HG03139 (cell line): ENCODE measurements around the gene TPCN1.

Experiments used
- ATAC-seq: cut with Tn5 transposase; IDR thresholded peaks from one replicate; pipeline ENCODE4 v1.9.1; 2021; ENCODE audit not compliant: unreplicated experiment

TPCN1 gene

DNA sequence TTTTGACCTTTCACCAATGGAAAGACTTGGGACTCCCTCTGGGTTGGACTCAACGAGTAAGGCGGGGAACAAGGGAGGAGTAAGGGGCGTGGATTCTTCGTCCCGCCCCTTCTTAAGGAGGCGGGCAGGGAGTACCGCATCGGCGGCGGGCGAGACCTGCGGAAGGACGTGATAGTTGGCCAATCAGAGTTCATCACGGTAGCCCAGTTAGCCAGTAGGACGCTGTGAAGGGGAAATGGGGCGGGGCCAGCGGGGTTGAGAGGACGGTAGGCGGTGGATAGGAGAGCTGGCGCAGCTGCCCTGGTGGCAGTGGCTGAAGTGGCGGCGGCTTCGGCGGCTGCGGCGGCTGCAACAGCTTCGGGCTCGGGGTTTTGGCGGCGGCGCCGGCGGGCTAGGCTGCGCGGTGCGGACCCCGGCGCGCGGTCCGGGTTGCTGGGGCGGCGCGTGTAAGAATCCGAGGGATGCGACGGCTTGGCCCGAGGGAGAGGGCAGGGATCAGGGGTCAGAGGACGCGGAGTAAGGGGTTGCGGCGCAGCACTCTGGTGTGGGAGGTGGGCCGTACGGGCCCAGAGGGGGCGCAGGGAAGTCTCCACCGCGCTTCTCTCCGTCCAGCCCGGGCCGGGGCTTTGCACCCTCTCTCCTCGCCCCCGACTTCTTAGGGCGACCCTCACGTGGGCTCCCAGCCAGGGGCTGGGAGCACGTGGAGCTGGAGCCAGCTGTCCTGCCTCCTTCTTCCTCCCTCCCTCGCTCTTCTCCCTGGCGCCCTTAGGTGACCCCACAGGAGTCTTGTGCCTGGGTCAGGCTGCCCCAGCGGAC, at the start of gene TPCN1:
Gene TPCN1 (plus strand): TSS at position 284 of the 816 bp plus-strand sequence. CDS start 5,389 bp downstream, outside the sequence.
- ATAC-seq, result peak; percentile 93

DNA sequence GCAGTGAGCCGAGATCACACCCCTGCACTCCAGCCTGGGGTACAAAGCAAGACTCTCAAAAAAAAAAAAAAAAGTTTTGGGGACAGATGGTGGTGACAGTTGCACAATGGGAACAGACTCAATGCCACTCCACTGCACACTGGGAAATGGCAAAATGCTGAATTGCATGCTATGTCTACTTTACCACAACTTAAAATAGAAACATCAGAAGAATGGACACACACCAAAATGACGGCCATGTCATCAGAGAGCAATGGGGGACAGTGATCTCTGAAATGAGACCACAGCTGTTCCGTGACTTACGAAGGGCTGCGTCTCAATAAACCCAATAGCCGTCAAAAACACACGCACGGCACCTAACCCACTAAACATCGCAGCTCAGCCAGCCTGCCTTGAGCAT, 49.7 kb upstream of the TPCN1 start:
- no peak for ATAC-seq

DNA sequence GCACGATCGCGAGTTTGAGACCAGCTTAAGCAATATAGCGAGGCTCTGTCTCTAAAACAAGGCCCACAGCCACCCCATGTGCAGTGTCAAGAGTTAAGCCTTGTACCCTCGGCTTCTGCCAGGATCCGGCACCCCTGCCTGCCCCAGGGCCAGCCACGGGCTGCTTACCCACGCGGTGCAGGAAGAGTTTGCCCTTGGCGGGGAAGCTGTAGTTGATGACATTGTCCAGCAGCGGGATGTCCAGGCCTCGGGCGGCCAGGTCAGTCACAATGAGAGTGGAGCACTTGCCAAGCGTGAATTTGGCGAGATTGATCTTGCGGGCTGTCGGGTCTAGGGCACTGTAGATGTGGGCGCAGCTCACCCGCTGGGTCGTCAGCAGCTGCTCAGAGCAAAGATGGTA, 49.1 kb upstream of the TPCN1 start:
- ATAC-seq, result no peak

DNA sequence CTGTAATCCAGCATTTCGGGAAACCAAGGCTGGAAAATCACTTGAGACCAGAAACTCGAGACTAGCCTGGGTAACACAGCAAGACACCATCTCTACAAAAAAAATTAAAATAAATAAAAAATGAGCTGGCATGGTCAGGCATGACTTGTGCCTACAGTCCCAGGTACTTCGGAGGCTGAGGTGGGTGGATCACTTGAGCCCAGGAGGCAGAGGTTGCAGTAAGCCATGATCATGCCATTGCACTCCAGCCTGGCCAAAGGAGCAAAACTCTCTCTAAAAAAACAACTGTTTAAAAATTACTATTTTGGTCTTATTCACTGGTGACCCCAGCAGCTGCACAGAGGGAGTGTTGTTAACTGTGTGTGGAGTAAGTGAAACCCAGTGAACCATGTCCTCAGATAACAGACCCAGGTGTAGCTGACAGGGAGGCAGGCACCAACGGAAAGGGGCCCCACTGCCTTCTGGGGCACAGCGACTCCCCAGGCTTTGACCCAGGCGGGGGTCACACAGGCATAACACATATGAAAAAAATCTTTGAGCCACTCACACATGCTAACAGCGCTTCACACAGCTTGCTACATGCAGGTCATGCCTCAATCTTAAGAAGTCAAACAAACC, 48.1 kb upstream of the TPCN1 start:
- ATAC-seq, result no peak

DNA sequence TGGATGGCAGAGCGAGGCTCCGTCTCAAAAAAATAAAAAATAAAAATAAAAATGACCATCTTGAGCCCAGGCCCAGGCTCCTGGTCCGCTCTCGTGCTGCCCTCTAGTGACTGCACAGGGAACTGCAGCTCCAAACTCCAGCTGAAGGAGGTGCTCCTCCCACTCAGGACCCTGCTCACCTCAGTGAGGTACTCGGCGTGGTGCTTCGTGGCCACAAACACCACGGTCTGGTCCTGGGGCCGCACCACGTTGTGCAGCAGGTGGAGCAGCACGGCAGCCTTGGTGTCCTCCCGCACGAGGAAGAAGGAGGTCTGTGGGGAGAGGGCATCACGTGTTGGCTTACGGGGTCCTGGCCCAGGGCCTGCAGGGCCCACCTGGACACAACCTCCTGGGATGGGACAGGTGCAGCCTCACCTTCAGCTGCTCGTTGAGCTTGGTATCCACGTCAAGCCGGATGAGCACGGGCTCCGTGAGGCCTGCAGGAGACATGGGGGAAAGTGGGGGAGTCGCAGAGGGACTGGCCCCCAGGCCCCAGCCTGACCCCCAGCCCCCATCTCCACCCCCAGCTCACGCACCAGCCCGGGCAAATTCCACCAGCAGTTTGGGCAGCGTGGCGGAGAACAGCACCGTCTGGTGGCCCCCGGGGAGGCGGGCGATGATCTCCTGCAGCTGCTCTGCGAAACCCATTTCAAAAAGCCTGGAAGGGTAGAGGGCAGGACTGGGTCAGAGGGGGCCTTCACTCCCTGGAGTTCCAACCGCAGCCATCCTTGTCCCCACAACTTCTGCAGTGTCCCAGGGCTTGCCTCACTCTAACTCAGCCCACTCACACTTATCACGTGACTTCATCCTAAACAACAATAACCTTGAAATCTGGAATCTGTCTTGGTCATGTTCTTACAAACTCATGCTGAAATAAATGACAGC, 46.5 kb upstream of the TPCN1 start:
- ATAC-seq, result no peak

DNA sequence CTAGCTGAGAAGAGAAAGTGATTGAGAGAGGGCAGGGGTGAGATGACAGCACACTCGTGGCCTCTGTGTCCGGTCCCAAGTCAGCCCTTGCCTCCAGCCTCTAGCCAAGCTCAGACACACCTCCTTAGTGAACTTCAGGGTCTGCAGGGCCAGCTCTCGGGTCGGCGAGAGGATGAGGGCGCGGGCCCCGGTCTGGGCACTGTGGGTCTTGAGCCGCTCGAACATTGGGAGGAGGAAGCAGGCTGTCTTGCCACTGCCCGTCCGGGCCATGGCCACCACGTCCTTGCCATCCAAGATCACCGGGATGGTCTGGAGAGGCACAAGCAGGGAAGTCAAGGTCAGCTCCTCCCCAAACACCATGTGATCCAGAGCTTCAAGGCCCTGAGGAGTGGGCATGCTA, 42.2 kb upstream of the TPCN1 start:
- no peak for ATAC-seq

DNA sequence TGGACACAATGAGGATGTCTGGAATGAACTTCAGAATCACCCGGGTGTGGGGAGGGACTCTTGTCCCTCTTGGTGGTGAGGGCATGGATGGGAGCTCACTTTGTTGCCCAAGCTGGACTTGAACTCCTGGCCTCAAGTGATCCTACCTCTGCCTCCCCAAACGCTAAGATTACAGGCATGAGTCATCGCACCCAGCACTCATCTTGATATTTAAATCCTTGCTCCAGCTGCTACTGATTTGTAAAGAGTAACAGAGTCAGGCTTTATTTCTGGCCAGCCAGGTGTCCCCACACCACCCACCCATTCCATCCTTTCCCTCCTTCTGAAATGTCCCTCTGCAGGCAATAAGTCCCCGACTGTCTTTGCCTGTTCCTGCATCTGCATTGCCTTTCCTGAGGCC, 40.9 kb upstream of the TPCN1 start:
- ATAC-seq, result no peak

DNA sequence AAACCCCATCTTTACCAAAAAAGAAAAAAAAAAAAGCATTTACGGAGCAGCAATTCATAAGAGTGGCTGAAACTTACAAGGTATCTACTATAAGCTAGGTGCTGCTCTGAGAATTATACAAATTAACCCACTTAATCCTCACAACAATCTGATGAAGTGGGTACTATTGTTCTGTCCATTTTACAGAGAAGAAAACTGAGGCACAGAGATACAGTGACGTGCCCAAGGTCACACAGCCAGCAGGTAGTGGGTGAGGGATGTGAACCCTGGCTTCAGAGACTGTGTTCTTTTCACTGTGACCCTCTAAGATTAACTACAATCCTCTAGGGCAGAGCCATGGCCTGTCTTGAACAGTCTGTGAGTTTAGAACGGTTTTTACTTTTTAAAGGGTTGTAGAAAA, 39.3 kb upstream of the TPCN1 start:
- no peak for ATAC-seq

DNA sequence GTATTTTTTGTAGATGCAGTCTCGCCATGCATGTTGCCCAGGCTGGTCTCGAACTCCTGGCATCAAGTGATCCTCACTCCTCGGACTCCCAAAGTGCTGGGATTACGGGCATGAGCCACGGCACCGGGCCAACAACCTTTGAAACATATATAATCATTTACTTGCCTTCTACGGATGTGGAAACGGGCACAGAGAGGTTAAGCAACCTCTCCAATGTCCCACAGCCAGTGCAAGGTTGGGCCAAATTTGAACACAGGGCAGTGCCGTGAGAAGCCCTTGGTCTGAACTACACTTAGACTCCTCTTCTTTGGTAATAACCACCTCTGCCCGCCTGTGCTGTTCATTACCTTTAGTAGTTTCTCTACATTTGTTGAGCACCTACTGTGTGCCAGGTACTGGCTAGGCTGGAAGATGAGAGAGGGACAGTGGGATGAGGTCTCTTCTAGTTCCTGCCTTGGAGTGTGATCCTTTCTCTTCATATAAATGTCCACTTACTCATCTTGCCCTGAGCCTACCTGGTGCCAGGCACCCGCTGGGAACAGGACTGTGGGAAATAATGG, 38.2 kb upstream of the TPCN1 start:
- ATAC-seq, result no peak

DNA sequence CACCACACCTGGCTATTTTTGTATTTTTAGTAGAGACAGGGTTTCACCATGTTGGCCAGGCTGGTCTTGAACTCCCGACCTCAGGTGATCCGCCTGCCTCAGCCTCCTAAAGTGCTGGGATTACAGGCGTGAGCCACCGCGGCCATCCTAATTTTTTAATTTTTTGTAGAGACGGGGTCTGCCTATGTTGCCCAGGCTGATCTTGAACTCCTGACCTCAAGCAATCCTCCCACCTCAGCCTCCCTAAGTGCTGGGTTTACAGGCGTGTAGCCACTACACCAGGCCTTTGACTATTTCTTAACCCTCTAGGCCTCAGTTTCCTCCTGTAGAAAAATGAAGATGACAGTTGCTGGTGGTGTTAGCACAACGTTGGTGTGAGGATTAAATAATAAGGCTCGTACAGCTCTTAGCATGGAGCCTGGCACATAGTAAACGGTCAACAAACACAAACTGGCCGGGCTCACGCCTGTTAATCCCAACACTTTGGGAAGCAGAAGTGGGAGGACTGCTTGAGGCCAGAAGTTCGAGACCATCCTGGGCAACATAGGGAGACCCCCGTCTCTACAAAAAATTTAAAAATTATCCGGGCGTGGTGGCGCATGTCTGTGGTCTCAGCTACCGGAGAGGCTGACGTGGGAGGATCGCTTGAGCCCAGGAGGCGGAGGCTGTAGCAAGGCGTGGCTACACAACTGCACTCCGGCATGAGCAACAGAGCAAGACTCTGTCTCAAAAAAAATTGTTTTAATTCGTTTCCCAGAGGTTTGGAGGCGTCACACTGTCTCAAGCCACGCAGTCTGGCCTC, 37.0 kb upstream of the TPCN1 start:
- peak; percentile 29 for ATAC-seq

DNA sequence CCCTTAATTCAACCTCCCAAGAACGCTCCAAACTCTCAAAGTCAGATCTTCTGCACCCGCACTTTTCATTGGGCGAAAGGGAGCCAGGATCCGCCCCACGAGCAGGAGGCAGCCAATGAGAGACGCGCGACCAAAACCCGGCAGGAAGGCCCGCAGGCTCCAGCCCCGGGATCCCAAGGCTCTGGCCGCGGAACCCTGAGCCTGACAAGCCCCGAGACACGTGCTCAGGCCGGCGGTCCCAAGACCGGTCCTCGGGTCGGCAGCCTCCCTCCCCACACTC, 36.4 kb upstream of the TPCN1 start:
- peak; percentile 76 for ATAC-seq

DNA sequence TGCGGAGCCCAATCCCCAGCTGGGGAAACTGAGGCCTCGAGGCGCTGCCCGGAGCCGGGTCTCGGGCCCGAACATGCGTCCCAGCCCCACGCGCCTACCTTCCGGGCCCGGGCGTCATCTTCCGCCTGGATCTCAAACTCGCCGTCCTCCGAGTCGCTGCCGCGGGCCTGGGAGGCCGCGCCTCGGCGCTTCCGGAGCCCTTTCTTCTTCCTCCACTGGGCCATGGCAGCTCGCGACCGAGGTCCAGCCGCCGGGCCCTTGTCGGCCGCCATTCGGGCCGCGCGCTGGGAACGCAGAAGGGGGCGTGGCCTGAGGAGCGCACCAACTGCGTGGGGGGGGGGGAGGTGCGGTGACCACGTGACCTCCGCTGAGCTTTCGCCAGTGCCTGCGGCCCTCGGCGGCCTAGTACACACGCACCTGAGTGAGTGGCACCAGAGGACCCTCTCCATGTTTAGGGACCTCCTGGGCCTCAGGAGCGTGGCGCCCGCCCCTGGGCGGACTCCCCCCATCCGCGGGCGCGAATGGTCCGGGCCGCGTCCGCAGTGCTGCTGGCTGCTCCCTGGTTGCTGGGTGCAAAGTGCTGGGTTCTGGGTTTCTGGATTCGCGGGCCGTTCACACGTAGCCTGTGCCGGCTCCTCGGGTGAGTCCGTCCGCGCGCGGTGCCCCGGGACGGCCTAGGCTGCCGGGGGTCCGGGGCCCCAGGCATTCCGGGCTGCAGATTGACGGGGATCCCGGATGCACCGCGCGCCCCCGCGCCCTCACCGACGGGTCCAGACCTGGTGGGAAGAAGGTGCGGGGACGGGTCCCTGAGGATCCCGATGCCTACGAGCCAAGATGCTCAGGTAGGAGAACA, 35.9 kb upstream of the TPCN1 start, which contains the start of the genes DDX54 and RITA1:
Gene DDX54 (minus strand): TSS at position 299 of the 853 bp plus-strand sequence. CDS start 27 bp downstream, at position 272.
Gene RITA1 (plus strand): TSS at position 542 of the 853 bp plus-strand sequence. CDS start 1,026 bp downstream, outside the sequence.
- ATAC-seq, result peak; percentile 38

DNA sequence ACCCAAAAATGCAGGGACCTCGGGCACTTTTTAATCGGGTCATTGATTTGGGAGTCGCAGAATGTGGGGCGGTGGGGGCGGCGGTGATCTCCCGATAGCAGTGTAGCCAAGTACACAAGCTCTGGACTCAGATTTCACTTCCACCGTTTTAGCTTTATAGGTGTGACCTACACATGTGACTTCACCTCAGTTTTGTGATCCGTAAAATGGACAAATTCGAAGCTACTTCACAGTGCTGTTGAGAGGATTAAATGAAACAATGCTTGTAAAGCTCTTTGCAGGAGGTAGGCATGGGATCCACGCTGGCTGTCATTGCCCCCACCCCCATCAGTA, 35.3 kb upstream of the TPCN1 start:
- ATAC-seq, result no peak

DNA sequence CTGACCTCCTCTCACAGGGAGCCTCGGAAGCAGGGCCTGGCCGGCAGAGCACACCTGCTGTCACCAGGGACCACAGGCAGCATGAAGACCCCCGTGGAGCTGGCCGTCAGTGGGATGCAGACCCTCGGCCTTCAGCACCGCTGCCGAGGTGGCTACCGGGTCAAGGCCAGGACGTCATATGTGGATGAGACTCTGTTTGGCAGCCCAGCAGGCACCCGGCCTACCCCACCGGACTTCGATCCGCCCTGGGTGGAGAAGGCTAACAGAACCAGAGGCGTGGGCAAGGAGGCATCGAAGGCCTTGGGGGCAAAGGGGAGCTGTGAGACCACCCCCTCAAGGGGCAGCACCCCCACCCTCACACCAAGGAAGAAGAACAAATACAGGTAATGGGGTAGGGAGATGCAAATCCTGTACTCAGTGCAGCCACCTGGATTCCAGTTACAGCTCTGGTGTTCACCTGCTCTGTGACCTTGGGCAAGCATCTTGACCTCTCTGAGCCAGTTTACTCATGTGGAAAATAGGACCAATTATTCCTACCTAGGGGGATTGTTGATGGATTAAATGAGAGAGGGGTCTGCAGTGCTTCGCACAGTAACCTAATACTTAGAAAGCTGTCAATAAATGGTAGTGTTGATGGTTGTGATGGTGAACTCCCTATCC, 34.5 kb upstream of the TPCN1 start:
- no peak for ATAC-seq

DNA sequence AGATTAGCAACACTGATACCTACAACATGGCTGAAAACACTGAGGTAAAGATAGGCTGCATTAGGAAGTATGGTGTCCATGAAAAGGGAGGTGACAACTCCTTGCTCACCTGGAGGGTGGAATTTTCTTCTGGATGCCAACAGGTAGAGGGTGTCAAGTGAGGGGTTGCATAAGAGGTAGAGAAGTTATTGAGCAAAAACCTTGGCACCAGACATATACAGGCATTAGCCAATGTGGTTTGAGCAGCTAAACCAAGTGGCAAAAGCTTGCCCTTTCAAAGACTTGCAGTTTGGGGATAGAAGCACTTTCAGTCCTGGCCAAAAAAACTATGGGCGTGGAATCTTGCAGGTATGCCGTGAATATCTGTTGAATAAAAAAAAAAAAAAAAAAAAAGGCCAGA, 31.9 kb upstream of the TPCN1 start:
- ATAC-seq, result no peak

DNA sequence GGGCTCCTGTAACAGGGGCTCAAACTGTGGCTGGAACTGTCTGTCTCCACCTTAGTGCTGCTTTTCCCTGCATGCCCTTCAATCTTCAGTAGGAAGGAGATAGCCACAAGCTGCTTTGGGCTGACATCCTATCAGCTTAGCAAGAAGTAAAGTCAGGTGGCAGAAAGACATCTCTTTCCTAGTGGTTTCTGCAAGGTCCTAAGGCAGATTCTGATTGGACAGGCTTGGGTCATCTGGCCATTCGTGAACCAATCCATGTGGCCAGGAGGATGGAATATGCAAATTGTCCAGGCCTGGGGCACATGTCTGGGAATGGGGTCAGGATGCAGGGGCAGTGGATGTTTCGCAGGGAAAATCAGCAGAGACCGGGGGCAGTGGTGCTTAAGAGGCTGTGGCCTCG, 30.5 kb upstream of the TPCN1 start:
- ATAC-seq, result no peak

DNA sequence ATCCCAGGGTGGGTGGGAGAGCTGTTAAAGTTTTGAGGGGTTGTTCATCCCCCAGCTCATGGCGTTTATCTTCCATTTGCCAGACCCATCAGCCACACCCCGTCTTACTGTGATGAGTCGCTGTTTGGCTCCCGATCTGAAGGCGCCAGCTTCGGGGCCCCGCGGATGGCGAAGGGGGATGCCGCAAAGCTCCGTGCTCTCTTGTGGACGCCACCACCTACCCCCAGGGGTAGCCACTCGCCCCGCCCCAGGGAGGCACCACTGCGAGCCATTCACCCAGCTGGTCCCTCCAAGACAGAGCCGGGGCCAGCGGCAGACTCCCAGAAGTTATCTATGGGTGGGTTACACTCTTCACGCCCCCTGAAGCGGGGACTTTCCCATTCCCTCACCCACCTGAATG, 30.0 kb upstream of the TPCN1 start:
- no peak for ATAC-seq

DNA sequence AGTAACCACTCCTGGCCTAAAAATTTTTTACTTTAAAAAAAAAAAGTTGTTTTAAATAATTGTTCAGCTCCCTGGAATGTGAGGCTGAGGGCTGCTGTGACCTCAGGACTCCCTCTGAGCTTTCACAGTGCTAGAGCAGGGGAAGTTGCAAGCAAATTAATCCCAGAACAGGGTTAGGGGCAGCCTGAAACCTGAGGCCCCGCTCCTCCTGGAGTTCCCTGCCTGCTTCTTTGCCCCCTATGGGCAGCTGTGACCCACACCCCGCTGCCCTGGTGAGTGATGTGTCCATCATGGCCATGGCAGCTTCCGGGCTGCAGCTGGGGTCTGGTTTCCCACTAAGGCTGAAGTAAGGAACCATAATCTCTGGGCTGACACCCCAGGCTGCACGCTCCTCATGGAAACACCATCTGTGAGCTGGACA, 26.3 kb upstream of the TPCN1 start:
- ATAC-seq, result no peak

DNA sequence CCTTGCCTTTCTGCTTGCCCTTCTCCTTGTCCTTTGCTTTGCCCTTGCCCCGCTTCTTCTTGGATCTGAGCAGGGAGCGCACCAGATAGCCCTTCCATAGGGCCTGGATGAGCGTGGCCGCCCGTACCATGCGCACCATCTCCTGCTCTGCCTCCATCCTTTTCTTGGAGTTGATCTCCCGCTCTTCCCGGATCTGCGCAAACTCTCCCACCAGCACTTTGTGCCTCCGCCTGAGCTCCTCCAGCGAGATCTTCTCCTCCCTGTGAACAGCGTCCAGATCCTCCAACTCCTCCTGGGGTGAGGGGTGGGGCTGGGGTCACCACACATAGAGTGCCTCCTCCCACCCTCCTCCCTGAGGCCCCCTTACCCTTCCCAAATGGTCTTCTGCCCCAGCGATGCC, 25.7 kb upstream of the TPCN1 start:
- ATAC-seq, result no peak
